Right lobe of liver (tissue), 4 donors: ENCODE measurements around the gene CA14.

Source experiments
- CTCF ChIP-seq, 4 donors: fragments of 200-600 bp in 3 of 4; fragments of 450-650 bp in 1 of 4; IDR thresholded peaks; one replicate each; pipeline versions ENCODE4 v1.5.1 to v1.8.0; 2016 to 2022; ENCODE audit warnings: antibody characterized with exemption in 4 of 4, mild to moderate bottlenecking in 2 of 4
- POLR2A ChIP-seq: fragments of 450-650 bp; IDR thresholded peaks from one replicate; pipeline ENCODE4 v1.6.1; 2017; ENCODE audit warnings: antibody characterized with exemption, mild to moderate bottlenecking
- donor health status: DM: no; HTN: no; CAD: no.
- donor health status: DM: no; HTN: no; CAD: no.
- donor health status: DM: no; HTN: yes; CAD: no.

GRCh38 chr1:150282558-150282958 lies 25.0 kb downstream of the CA14 start:
- no peak for TF ChIP-seq CTCF (IDR thresholded peaks at IDR 0.05)
- no peak for TF ChIP-seq POLR2A
